HG02678 (cell line): ENCODE measurements around the gene TSPAN17.
A peak's percentile ranks its signal among the peaks of the same experiment; 100 is the strongest.

ENCODE experiments used
- ATAC-seq: cut with Tn5 transposase; IDR thresholded peaks from one replicate; pipeline ENCODE4 v1.9.1; 2021; ENCODE audit warnings: mild to moderate bottlenecking, moderate library complexity; ENCODE audit not compliant: unreplicated experiment

Gene TSPAN17

GRCh38 chr5:176658817-176659511 is 11.7 kb downstream of the TSPAN17 start:
- ATAC-seq, result peak; percentile 42

- no peak for ATAC-seq
Measured at GRCh38 chr5:176659512-176659839, 12.2 kb downstream of the TSPAN17 start.

GRCh38 chr5:176659860-176660461 is 12.7 kb downstream of the TSPAN17 start:
- no peak for ATAC-seq

- ATAC-seq, result peak; percentile 29
Measured at GRCh38 chr5:176660530-176660859, 13.2 kb downstream of the TSPAN17 start.

GRCh38 chr5:176660860-176661641 is 13.8 kb downstream of the TSPAN17 start:
- peak; percentile 66 for ATAC-seq

- ATAC-seq, result no peak
Measured at GRCh38 chr5:176661676-176662075, 14.4 kb downstream of the TSPAN17 start.

GRCh38 chr5:176662371-176663333 is 15.4 kb downstream of the TSPAN17 start:
- ATAC-seq, result no peak

GRCh38 chr5:176663566-176663965 is 16.3 kb downstream of the TSPAN17 start:
- ATAC-seq, result no peak

GRCh38 chr5:176664479-176664878 is 17.2 kb downstream of the TSPAN17 start:
- no peak for ATAC-seq

- no peak for ATAC-seq
Measured at GRCh38 chr5:176664886-176665285, 17.6 kb downstream of the TSPAN17 start.

GRCh38 chr5:176665517-176665916 is 18.2 kb downstream of the TSPAN17 start:
- ATAC-seq, result no peak

GRCh38 chr5:176667637-176668036 is 20.4 kb downstream of the TSPAN17 start:
- no peak for ATAC-seq

GRCh38 chr5:176670449-176670848 is 23.2 kb downstream of the TSPAN17 start:
- ATAC-seq, result no peak

- ATAC-seq, result no peak
Measured at GRCh38 chr5:176671399-176671798, 24.1 kb downstream of the TSPAN17 start.

GRCh38 chr5:176671890-176672747 is 24.8 kb downstream of the TSPAN17 start:
- no peak for ATAC-seq

GRCh38 chr5:176673651-176674583 is 26.6 kb downstream of the TSPAN17 start:
- ATAC-seq, result no peak

GRCh38 chr5:176674799-176675198 is 27.5 kb downstream of the TSPAN17 start:
- no peak for ATAC-seq

GRCh38 chr5:176675676-176676360 is 28.5 kb downstream of the TSPAN17 start:
- no peak for ATAC-seq
